Measurements from ENCODE around the gene ZNF362.

The ZNF362 gene

DNA sequence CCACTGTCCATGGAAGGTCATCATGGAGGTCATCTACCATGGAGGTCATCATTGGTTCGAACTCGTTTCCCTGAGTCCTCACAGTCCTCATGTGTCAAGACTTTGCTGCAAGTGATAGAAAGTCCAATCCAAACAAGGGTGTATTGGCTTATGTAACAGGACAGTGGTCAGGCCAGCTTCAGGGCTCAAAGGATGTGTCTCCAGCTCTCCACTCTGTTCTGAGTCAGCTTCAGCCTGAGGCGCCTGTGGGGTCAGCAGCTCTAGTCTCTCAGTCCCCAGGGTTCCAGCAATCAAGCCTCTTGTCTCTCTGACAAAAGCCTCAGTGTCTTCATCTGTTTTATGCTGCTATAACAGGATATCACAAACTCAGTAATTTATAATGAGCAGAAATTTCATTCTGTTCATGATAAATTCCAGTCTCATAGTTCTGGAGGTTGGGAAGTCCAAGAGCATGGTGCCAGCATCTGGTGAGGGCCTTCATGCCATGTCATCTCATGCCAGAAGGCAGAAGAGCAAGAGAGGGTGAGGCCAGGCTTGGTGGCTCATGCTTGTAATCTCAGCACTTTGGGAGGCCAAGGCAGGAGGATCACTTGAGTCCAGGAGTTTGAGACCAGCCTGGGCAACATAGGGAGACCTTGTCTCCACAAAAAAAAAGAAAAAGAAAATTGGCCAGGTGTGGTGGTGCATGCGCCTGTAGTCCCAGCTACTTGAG, 45.1 kb downstream of the ZNF362 start:
- Histone ChIP-seq H3K9me3 (ENCODE audit: control insufficient read depth, insufficient read depth, low read length) (no peaks in the 10 kb centered on the region), H3K4me3 (ENCODE audit: low read length) (no peak overlapping the region), H4K20me1 (ENCODE audit: control insufficient read depth, insufficient read depth, low read depth, low read length) (no peaks in the 10 kb centered on the region), H3K79me2 (ENCODE audit: control insufficient read depth, low read length) (no peaks in the 10 kb centered on the region), H3K27me3 (ENCODE audit: control insufficient read depth, low read length) (no peaks in the 10 kb centered on the region), H3K36me3 (ENCODE audit: control insufficient read depth, low read length) (peaks cover 4% of the 10 kb centered on the region; the same call in 1 of the 2 replicates), H3K27ac (ENCODE audit: low read depth, low read length) (no peak overlapping the region), H3K4me1 (ENCODE audit: control insufficient read depth, low read length) (peaks cover 4% of the 10 kb centered on the region; the same call in 1 of the 2 replicates), H3F3A (ENCODE audit: control insufficient read depth, insufficient read depth) (no peaks in the 10 kb centered on the region), H3K4me2 (ENCODE audit: low read length) (no peak overlapping the region), H3K9me2 (replicated peaks; ENCODE audit: control insufficient read depth, low read length) (no peaks in the 10 kb centered on the region)
- TF ChIP-seq, protein P1, sequence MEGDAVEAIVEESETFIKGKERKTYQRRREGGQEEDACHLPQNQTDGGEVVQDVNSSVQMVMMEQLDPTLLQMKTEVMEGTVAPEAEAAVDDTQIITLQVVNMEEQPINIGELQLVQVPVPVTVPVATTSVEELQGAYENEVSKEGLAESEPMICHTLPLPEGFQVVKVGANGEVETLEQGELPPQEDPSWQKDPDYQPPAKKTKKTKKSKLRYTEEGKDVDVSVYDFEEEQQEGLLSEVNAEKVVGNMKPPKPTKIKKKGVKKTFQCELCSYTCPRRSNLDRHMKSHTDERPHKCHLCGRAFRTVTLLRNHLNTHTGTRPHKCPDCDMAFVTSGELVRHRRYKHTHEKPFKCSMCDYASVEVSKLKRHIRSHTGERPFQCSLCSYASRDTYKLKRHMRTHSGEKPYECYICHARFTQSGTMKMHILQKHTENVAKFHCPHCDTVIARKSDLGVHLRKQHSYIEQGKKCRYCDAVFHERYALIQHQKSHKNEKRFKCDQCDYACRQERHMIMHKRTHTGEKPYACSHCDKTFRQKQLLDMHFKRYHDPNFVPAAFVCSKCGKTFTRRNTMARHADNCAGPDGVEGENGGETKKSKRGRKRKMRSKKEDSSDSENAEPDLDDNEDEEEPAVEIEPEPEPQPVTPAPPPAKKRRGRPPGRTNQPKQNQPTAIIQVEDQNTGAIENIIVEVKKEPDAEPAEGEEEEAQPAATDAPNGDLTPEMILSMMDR (IDR thresholded peaks at IDR 0.05; ENCODE audit: low read depth, low read length, poor library complexity, severe bottlenecking), result no peak
- TF ChIP-seq EZH2phosphoT487 (IDR thresholded peaks at IDR 0.05; ENCODE audit: borderline replicate concordance, low read length), result no peak

DNA sequence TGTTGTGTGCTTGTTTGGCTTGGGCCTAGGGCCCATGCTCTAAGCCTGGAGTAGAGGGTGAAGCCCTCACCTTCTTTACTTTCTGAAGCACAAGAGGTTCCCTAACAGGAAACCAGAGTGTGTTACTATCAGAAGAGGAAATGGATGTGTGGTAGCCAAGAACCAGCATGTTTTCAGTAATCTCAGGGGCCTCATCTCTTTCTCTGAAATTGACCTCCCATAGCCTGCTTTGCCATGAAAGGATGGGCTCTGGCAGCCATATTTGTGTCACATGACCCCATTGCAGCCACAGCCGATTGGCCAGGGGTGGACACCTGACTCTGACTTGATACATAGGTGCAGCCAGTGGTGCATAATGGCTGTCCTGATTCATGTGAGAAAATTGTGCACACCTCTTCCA, 46.0 kb downstream of the ZNF362 start:
- Histone ChIP-seq H3K36me3 (ENCODE audit: control insufficient read depth, low read length) (peaks cover 4% of the 10 kb centered on the region; the same call in 1 of the 2 replicates), H3K4me3 (ENCODE audit: low read length) (no peak overlapping the region), H3K4me2 (ENCODE audit: low read length) (no peak overlapping the region), H3K27ac (ENCODE audit: low read depth, low read length) (no peak overlapping the region), H3K9me2 (replicated peaks; ENCODE audit: control insufficient read depth, low read length) (no peaks in the 10 kb centered on the region), H4K20me1 (ENCODE audit: control insufficient read depth, insufficient read depth, low read depth, low read length) (no peaks in the 10 kb centered on the region), H3K4me1 (ENCODE audit: control insufficient read depth, low read length) (peaks cover 5% of the 10 kb centered on the region; the same call in 1 of the 2 replicates), H3K27me3 (ENCODE audit: control insufficient read depth, low read length) (no peaks in the 10 kb centered on the region), H3K9me3 (ENCODE audit: control insufficient read depth, insufficient read depth, low read length) (no peaks in the 10 kb centered on the region), H3F3A (ENCODE audit: control insufficient read depth, insufficient read depth) (no peaks in the 10 kb centered on the region), H3K79me2 (ENCODE audit: control insufficient read depth, low read length) (no peaks in the 10 kb centered on the region)
- TF ChIP-seq EZH2phosphoT487 (IDR thresholded peaks at IDR 0.05; ENCODE audit: borderline replicate concordance, low read length), result no peak
- TF ChIP-seq, protein P1 (IDR thresholded peaks at IDR 0.05; ENCODE audit: low read depth, low read length, poor library complexity, severe bottlenecking), result no peak

DNA sequence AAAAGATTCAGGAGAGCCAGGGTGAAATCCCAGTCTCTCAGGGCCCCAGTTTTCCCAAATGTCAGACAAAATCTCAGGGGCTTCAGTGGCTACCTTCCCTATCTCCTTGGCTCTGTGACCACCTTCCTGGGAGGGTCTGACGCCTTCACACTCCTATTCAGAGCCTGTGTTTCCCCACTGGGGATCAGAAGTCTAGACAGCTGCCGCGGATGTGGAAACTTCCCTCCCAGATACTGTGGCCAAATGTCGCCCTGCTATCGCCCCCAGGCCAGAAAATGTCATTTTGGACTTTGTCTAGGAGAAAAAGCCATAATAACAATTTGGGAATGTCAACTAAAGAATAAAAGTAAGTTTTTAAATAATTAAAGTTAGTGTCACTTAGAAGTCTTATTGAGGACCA, 48.7 kb downstream of the ZNF362 start:
- Histone ChIP-seq H3K36me3 (ENCODE audit: control insufficient read depth, low read length) (no peaks in the 10 kb centered on the region), H3F3A (ENCODE audit: control insufficient read depth, insufficient read depth) (no peaks in the 10 kb centered on the region), H3K9me3 (ENCODE audit: control insufficient read depth, insufficient read depth, low read length) (no peaks in the 10 kb centered on the region), H4K20me1 (ENCODE audit: control insufficient read depth, insufficient read depth, low read depth, low read length) (no peaks in the 10 kb centered on the region), H3K4me2 (ENCODE audit: low read length) (no peak overlapping the region), H3K27me3 (ENCODE audit: control insufficient read depth, low read length) (no peaks in the 10 kb centered on the region), H3K4me3 (ENCODE audit: low read length) (no peak overlapping the region), H3K79me2 (ENCODE audit: control insufficient read depth, low read length) (no peaks in the 10 kb centered on the region), H3K4me1 (ENCODE audit: control insufficient read depth, low read length) (peaks cover 5% of the 10 kb centered on the region; the same call in 1 of the 2 replicates), H3K9me2 (replicated peaks; ENCODE audit: control insufficient read depth, low read length) (no peaks in the 10 kb centered on the region), H3K27ac (ENCODE audit: low read depth, low read length) (no peak overlapping the region)
- TF ChIP-seq, protein P1 (IDR thresholded peaks at IDR 0.05; ENCODE audit: low read depth, low read length, poor library complexity, severe bottlenecking), result no peak
- TF ChIP-seq EZH2phosphoT487 (IDR thresholded peaks at IDR 0.05; ENCODE audit: borderline replicate concordance, low read length), result no peak
